Esophagus muscularis mucosa (tissue), 3 donors: Measurements from ENCODE around the gene CCDC85A.

Source experiments
- CTCF ChIP-seq, 3 experiments: fragments of 200-600 bp in 2 of 3; fragments of 450-650 bp in 1 of 3; sonication (generic) in 2 of 3; IDR thresholded peaks; one replicate each; pipeline ENCODE4 v1.5.1; 2017 to 2019; ENCODE audit warnings: antibody characterized with exemption in 3 of 3, mild to moderate bottlenecking in 2 of 3, moderate library complexity in 1 of 3
- POLR2AphosphoS5 ChIP-seq, 2 donors: sonication (generic); formaldehyde crosslinking; IDR thresholded peaks; one replicate each; pipeline ENCODE4 v1.6.1; 2017; ENCODE audit warnings: antibody characterized with exemption in 2 of 2

- TF ChIP-seq CTCF (IDR thresholded peaks at IDR 0.05), result no peak
- TF ChIP-seq POLR2AphosphoS5 (IDR thresholded peaks at IDR 0.05), result no peak
Measured at GRCh38 chr2:56334622-56335021, 150.8 kb downstream of the CCDC85A start.
